ENCODE data around the gene LY86. TPM values are rescaled to one million over a fixed set of nuclear protein-coding genes. Genes with fewer than 3 reads are reported as not detected.

LY86 gene
- polyA plus RNA-seq, 1 of the 3 experiments (the other 2 are of a cell fraction): not detected

DNA sequence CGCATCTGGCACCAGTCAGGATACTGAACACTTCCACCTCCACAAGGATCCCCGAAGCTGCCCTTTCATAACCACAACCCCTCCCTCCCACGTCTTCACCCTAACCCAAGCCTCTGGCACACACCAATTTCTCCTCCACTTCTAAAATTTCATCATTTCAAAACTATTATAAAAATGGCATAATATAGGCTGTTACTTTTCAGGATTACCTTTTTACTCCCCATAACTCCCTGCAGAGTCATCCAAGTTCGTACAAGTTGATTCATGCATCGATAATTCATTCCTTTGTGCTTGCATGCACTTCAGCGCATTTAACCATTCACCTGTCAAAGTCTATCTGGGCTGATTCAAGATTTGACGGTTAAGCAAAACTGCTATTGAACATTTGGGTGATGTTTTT, 30.6 kb upstream of the LY86 start (continued):
- TF ChIP-seq NRF1 (IDR thresholded peaks at IDR 0.05; ENCODE audit: low read depth, low read length) (no peak), REST (IDR thresholded peaks at IDR 0.05; ENCODE audit: low read depth, low read length) (no peak)

- ChIA-PET POLR2A (no interaction called here), CTCF (interaction anchor here (2.6 kb wide), 1 partner anchor 13 kb away, joined by 11 read pairs; no protein-coding TSS in a partner anchor)
- Histone ChIP-seq H3K9ac (no peak overlapping the region), H3K27me3 (ENCODE audit: insufficient read depth) (no peaks in the 10 kb centered on the region), H4K20me1 (ENCODE audit: insufficient read depth) (no peaks in the 10 kb centered on the region), H3K9me3 (no peaks in the 10 kb centered on the region), H3K4me3 (ENCODE audit: low read depth in 2 of 2, low read length in 1 of 2) (no peak overlapping the region), H3F3A (replicated peaks; ENCODE audit: insufficient read depth) (no peaks in the 10 kb centered on the region), H3K79me2 (ENCODE audit: insufficient read depth) (no peaks in the 10 kb centered on the region), H3K27ac (ENCODE audit: low read depth in 2 of 2, low read length in 1 of 2) (no peak overlapping the region), H3K36me3 (replicated peaks in 1 of 2; ENCODE audit: control insufficient read depth in 1 of 2, insufficient read depth in 2 of 2, low read length in 1 of 2) (no peaks in the 10 kb centered on the region), H3K9me2 (no peaks in the 10 kb centered on the region), H3K4me2 (no peak overlapping the region), H2AFZ (ENCODE audit: low read depth) (no peak overlapping the region), H3K4me1 (ENCODE audit: control insufficient read depth in 1 of 2, insufficient read depth in 2 of 2, low read depth in 1 of 2, low read length in 1 of 2) (no peaks in the 10 kb centered on the region; a peak in 1 of 4 replicates)
- TF ChIP-seq FOXJ3 (CRISPR knock-in tag; IDR thresholded peaks at IDR 0.05): no peak
- no peak for TF ChIP-seq MAX (IDR thresholded peaks at IDR 0.05; ENCODE audit: low read depth)
- TF ChIP-seq REST (IDR thresholded peaks at IDR 0.05; ENCODE audit: low read depth, low read length): no peak
- TF ChIP-seq RXRA (IDR thresholded peaks at IDR 0.05; ENCODE audit: borderline replicate concordance, low read depth): no peak
- 0% methylated on average over 6 of the region's 6 CpGs for WGBS (ENCODE audit: low lambda C conversion rate)
- no peak for DNase-seq
Observed at GRCh38 chr6:6559994-6560570, 28.4 kb upstream of the LY86 start.

GRCh38 chr6:6560909-6561308, 27.6 kb upstream of the LY86 start:
- Histone ChIP-seq H3K27ac (ENCODE audit: low read depth in 2 of 2, low read length in 1 of 2) (no peak overlapping the region), H4K20me1 (ENCODE audit: insufficient read depth) (no peaks in the 10 kb centered on the region), H3K36me3 (replicated peaks in 1 of 2; ENCODE audit: control insufficient read depth in 1 of 2, insufficient read depth in 2 of 2, low read length in 1 of 2) (no peaks in the 10 kb centered on the region), H3K9me2 (no peaks in the 10 kb centered on the region), H3K79me2 (ENCODE audit: insufficient read depth) (no peaks in the 10 kb centered on the region), H3F3A (replicated peaks; ENCODE audit: insufficient read depth) (no peaks in the 10 kb centered on the region), H3K9me3 (no peaks in the 10 kb centered on the region), H3K9ac (no peak overlapping the region), H3K4me3 (ENCODE audit: low read depth in 2 of 2, low read length in 1 of 2) (no peak overlapping the region), H3K27me3 (ENCODE audit: insufficient read depth) (no peaks in the 10 kb centered on the region), H2AFZ (ENCODE audit: low read depth) (no peak overlapping the region), H3K4me2 (no peak overlapping the region), H3K4me1 (ENCODE audit: control insufficient read depth in 1 of 2, insufficient read depth in 2 of 2, low read depth in 1 of 2, low read length in 1 of 2) (no peaks in the 10 kb centered on the region; a peak in 2 of 4 replicates)
- TF ChIP-seq MXI1 (IDR thresholded peaks at IDR 0.05; ENCODE audit: low read depth, low read length): no peak
- no peak for TF ChIP-seq JUND (IDR thresholded peaks at IDR 0.05)
- TF ChIP-seq RXRA (IDR thresholded peaks at IDR 0.05; ENCODE audit: borderline replicate concordance, low read depth): no peak
- TF ChIP-seq RAD21 (IDR thresholded peaks at IDR 0.05; ENCODE audit: low read length): no peak; the same call in 1 of the 2 replicates
- TF ChIP-seq, protein P1, sequence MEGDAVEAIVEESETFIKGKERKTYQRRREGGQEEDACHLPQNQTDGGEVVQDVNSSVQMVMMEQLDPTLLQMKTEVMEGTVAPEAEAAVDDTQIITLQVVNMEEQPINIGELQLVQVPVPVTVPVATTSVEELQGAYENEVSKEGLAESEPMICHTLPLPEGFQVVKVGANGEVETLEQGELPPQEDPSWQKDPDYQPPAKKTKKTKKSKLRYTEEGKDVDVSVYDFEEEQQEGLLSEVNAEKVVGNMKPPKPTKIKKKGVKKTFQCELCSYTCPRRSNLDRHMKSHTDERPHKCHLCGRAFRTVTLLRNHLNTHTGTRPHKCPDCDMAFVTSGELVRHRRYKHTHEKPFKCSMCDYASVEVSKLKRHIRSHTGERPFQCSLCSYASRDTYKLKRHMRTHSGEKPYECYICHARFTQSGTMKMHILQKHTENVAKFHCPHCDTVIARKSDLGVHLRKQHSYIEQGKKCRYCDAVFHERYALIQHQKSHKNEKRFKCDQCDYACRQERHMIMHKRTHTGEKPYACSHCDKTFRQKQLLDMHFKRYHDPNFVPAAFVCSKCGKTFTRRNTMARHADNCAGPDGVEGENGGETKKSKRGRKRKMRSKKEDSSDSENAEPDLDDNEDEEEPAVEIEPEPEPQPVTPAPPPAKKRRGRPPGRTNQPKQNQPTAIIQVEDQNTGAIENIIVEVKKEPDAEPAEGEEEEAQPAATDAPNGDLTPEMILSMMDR (IDR thresholded peaks at IDR 0.05): no peak
- TF ChIP-seq TAF1 (IDR thresholded peaks at IDR 0.05; ENCODE audit: borderline replicate concordance, low read depth, low read length): no peak
- no peak for TF ChIP-seq YY1 (IDR thresholded peaks at IDR 0.05; ENCODE audit: low read depth)
- TF ChIP-seq SMC3 (IDR thresholded peaks at IDR 0.05; ENCODE audit: low read depth, low read length): no peak
- TF ChIP-seq NRF1 (IDR thresholded peaks at IDR 0.05; ENCODE audit: low read depth, low read length): no peak
- TF ChIP-seq TEAD4 (IDR thresholded peaks at IDR 0.05; ENCODE audit: borderline replicate concordance, insufficient read depth): no peak
- TF ChIP-seq RCOR1 (IDR thresholded peaks at IDR 0.05; ENCODE audit: low read length): no peak
- ChIA-PET CTCF (interaction anchor here (1.1 kb wide), 1 partner anchor 14 kb away, joined by 8 read pairs; no protein-coding TSS in a partner anchor), POLR2A (no interaction called here)
- WGBS (ENCODE audit: low lambda C conversion rate): 12% methylated on average over 3 of the region's 3 CpGs
- DNase-seq: no peak
